HG03097 (cell line): Measurements from ENCODE around the gene PLET1.

Experiments
- ATAC-seq: cut with Tn5 transposase; IDR thresholded peaks from one replicate; pipeline ENCODE4 v1.9.1; 2021; ENCODE audit not compliant: unreplicated experiment, low FRiP score

The PLET1 gene

DNA sequence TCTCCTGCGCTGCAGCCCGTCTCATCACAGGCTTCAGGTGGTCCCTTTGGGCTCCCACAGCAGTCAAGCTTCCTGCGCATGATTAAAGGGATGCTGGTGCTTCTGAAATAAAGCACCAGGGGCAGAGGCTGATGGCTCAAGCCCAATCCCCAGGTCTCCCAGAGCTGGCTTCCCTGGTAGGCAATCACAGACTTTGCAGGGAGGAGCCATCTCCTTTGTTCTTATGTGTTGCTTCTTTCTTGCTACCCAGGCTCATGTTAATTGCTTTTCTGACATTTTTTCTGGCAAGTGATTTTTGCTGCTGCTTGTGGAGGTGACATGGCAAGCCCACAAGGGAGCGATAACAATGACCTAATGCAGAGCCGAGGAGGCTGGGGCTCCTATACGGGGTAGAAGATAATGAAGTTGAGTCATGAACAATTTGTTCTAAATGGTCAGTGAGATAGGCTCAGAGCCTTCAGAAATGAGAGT is 25.2 kb upstream of the PLET1 start:
- ATAC-seq, result no peak

GRCh38 chr11:112281726-112282125 is 21.1 kb upstream of the PLET1 start:
- ATAC-seq, result no peak

DNA sequence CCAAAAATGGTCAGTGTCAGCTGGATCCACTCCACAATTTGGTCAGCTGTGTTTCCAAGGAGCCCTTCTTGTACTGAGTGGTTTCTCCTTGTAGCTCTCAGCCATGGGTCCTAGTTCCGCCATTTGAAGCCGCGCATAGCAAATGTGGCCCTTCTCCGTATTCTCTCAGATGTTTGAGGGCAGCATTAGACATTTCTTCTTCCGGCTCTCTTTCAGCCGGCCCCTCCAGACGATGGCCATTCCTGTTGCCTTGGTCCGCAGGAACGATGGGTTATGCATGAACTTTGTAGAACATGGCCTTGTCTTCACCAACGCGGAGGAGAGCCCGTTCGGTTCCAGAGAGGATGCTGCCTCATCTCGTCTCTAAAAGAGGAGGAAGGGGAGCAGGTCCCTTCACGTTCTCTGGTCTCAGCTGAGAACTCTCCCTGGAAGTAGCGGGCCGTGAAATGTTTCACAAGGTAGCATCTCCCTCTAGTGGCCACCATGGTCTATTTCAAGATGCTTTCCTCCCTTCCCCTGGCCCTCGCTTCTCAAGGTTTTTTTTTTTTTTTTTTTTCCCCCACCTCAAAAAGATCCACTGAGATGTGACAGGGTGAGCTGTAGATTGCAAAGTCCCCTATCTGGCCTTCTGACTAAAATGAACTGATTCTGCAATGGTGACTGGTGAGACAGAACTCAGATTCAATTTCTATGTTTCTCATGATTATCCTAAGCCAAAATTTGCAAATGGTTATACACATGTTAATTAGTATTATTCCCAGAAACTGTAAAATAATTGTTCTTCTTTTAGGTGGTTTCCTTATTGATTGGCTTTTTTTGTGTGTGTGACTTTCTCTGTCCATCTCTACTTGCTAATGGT is 19.8 kb upstream of the PLET1 start:
- ATAC-seq, result peak; percentile 52

GRCh38 chr11:112279901-112280267 is 19.2 kb upstream of the PLET1 start:
- ATAC-seq, result peak; percentile 57

GRCh38 chr11:112278803-112279202 is 18.1 kb upstream of the PLET1 start:
- no peak for ATAC-seq

- ATAC-seq, result no peak
Observed at GRCh38 chr11:112277941-112278340, 17.3 kb upstream of the PLET1 start.

DNA sequence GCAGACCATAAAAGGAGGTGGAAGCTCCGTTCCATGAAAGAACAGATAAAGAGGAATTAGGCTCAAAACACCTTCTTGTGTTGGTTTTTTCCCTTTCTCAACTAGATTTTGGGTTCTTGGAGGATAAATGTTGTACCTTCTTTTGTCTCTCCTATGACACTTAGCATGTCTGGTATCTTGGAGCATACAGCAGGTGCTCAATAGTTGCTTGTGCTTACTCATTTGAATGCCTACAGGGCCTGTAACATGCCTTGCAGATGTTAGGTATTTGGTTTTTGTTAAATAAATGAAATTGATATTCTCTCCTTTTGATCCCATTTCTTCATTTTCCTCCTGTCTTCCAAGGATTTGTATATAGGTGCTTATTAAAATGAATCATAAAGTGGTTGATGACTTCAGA is 16.4 kb upstream of the PLET1 start:
- no peak for ATAC-seq

GRCh38 chr11:112274007-112274783 is 13.5 kb upstream of the PLET1 start:
- no peak for ATAC-seq

GRCh38 chr11:112273066-112273465 is 12.4 kb upstream of the PLET1 start:
- ATAC-seq, result no peak

GRCh38 chr11:112271242-112271641 is 10.6 kb upstream of the PLET1 start:
- no peak for ATAC-seq

- ATAC-seq, result no peak
Observed at GRCh38 chr11:112270551-112271180, 10.0 kb upstream of the PLET1 start.

DNA sequence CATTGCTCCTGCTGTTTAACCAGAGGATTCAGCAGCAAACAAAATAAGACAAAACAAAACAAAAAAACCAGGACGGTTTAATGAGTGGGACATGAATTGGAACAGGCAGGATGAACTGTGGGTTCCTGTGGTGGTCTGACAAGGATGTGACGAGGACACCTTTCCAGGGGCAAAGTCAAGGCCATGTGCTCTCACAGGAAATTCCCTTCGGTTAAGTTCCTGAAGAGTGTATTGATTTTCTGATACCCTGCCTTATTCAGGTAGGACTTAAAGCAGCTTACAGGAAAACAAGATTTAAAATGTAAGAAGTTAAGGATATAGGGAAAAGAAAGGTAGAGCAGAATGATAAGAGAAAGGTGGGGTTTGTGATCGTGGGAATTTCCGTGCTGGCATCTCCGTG is 8.5 kb upstream of the PLET1 start:
- ATAC-seq, result no peak

DNA sequence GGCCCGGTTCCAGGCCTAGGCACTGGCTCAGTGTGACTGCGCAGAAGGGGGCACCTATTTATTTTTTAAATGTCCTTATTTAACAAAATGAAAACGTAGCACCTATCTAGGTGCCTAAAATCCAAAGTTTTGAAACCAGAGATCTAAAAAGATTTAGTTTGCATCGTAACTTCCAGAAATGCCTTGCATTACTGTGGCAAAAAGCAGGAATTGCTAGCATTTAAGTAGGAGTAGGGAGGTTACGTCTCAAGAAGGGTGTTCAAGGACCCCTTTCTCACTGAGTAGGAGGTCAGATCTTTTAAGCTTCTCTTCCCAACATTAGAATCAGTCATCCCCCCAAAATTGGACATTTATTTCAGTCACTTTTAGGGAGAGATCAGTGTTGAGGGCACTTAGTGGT is 7.7 kb upstream of the PLET1 start:
- no peak for ATAC-seq

DNA sequence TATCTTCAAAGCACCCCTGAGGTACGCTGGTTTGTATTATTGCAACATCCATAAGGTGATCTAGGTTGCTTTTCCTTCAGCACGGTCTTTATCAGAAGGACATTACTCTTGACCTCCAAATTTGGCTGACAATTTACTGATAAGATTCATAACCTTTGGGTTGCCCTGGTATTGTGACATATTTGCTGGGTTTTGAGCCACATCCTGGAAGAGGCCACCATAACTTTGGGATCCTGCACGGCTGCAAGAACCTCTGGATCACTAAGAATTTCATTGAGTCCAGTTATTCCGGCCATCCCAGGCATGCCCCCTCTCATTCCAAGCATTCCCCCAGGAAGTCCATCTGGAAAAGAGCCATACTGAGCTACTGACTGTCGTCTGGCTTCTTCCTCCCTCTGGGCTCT is 6.5 kb upstream of the PLET1 start:
- ATAC-seq, result no peak

GRCh38 chr11:112266410-112266778 is 5.7 kb upstream of the PLET1 start:
- ATAC-seq, result no peak

DNA sequence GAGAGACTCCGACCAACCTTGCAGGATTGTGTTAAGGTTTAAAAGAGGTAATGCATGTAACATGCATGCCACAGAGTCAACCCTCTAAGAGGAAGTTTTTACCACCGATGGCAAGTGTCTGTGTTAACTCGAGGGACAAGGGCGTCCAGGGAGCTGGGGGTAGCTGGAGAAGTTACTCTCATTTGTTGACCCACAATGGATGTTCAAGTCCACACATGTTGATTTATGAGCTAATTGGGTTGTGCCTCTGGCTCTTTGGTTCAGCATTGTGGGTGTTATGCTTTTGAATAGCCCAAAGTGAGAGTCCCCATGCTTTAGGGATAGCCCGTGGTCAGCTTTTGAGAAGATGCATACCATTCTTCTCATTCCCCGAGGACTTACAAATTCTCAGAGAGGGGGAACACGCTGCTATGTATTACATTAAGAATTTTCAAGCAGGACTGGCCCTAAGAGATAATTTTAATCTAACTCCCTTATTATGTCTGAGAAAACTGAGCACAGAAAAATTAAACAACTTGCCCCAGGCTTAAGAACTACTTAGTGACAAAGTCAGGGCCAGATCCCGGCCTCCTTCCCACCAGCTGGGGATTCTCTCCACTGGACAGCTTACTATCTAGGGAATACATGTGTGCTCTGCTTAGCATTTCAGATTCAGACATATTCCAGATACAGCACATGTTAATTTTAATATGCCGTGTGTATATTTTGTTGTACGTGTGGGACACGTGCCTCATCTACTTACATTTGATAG is 5.2 kb upstream of the PLET1 start:
- no peak for ATAC-seq

- no peak for ATAC-seq
Observed at GRCh38 chr11:112255067-112255720, 5.5 kb downstream of the PLET1 start.

- ATAC-seq, result no peak
Observed at GRCh38 chr11:112253605-112254242, 6.9 kb downstream of the PLET1 start.

DNA sequence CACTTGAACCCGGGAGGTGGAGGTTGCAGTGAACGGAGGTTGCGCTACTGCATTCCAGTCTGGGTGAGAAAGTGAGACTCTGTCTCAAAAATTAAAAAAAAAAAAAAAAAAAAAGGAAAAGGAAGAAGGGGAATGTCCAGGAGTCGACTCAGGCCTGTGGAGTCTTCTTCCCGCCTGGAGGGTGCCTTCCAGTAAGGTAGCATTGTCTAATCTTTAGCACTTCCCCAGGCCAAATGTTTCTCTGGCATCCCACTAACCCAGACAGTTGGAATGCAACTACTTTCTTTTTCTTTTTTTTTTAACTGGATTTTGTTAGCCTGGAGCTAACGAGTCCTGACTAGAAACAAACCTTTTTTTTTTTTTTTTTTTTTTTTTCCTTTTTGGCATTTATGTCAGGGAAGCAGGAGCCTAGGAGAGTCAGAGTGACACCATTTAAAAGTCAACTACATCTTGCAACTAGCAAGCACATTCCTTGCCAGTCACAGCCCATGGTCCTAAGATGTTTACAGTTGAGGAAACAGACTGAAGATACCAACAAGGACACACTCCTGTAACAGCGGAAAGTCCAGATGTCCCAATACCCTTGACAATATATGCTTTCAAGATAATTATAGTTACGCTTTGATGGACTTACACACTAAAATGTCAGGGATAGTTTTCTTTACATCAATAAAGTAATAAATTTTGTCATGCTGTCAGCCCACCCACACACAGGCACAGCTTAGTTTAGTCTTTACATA is 10.6 kb downstream of the PLET1 start:
- no peak for ATAC-seq
